DOHH2 (cell line): ENCODE measurements around the gene EIPR1.
"Not testable (repeated sequence)": the region's sequence is repeated elsewhere in the genome, so short reads cannot be mapped to it uniquely, and the experiment has no call there.

Experiments
- H3F3A ChIP-seq: fragments of 200-600 bp; sonication (generic), shearing (Covaris generic); 2 replicates; pipeline ENCODE4 v1.6.0; 2016; ENCODE audit warnings: antibody characterized with exemption, mild to moderate bottlenecking; ENCODE audit not compliant: control insufficient read depth, insufficient read depth
- H3K27ac ChIP-seq: fragments of 200-600 bp; sonication (generic); 2 replicates; pipeline ENCODE4 v1.5.1; 2014; ENCODE audit warnings: low read depth, mild to moderate bottlenecking, low read length, moderate library complexity
- H3K27me3 ChIP-seq: fragments of 200-600 bp; sonication (generic); 2 replicates; pipeline ENCODE4 v1.6.1; 2014; ENCODE audit warnings: mild to moderate bottlenecking, low read length, mixed read lengths; ENCODE audit not compliant: control insufficient read depth
- H3K36me3 ChIP-seq: fragments of 200-600 bp; sonication (generic); 2 replicates; pipeline ENCODE4 v1.6.1; 2014; ENCODE audit warnings: mild to moderate bottlenecking, low read length, moderate library complexity, mixed read lengths; ENCODE audit not compliant: control insufficient read depth
- H3K4me1 ChIP-seq: fragments of 200-600 bp; sonication (generic); 2 replicates; pipeline ENCODE4 v1.6.1; 2014; ENCODE audit warnings: mild to moderate bottlenecking, low read length, mixed read lengths; ENCODE audit not compliant: control insufficient read depth
- H3K4me2 ChIP-seq: fragments of 200-600 bp; sonication (generic); 2 replicates; pipeline ENCODE4 v1.6.0; 2014; ENCODE audit warnings: mild to moderate bottlenecking, low read length, moderate library complexity
- H3K4me3 ChIP-seq: fragments of 200-600 bp; sonication (generic); 2 replicates; pipeline ENCODE4 v1.5.1; 2014; ENCODE audit warnings: mild to moderate bottlenecking, low read length, mixed read lengths
- H3K79me2 ChIP-seq: fragments of 200-600 bp; sonication (generic); 2 replicates; pipeline ENCODE4 v1.6.1; 2014; ENCODE audit warnings: mild to moderate bottlenecking, low read length, mixed read lengths; ENCODE audit not compliant: control insufficient read depth
- H3K9me2 ChIP-seq: fragments of 200-600 bp; sonication (generic); replicated peaks from 2 replicates; pipeline ENCODE4 v1.6.1; 2014; ENCODE audit warnings: mild to moderate bottlenecking, low read length, mixed read lengths; ENCODE audit not compliant: control insufficient read depth
- H3K9me3 ChIP-seq: fragments of 200-600 bp; sonication (generic); 2 replicates; pipeline ENCODE4 v1.6.1; 2014; ENCODE audit warnings: antibody characterized with exemption, low read length, mixed read lengths; ENCODE audit not compliant: control insufficient read depth, insufficient read depth
- H4K20me1 ChIP-seq: fragments of 200-600 bp; sonication (generic); 2 replicates; pipeline ENCODE4 v1.6.0; 2014; ENCODE audit warnings: low read depth, mild to moderate bottlenecking, antibody characterized with exemption, low read length, moderate library complexity; ENCODE audit not compliant: control insufficient read depth, insufficient read depth
- CTCF ChIP-seq: fragments of 200-600 bp; sonication (generic); IDR thresholded peaks from one replicate; pipeline ENCODE4 v1.5.1; 2014; ENCODE audit warnings: antibody characterized with exemption, mild to moderate bottlenecking, low read depth, low read length; ENCODE audit not compliant: poor library complexity, severe bottlenecking
- EZH2phosphoT487 ChIP-seq: fragments of 200-600 bp; sonication (generic); IDR thresholded peaks from 2 replicates; pipeline ENCODE4 v1.6.1; 2017; ENCODE audit warnings: borderline replicate concordance, mild to moderate bottlenecking, antibody characterized with exemption, low read length, moderate library complexity, mixed read lengths

EIPR1 gene

GRCh38 chr2:3288470-3289170, 89.0 kb downstream of the EIPR1 start:
- H3K79me2 ChIP-seq: peaks cover 33% of the 10 kb centered on the region
- H3K9me2 ChIP-seq: no peaks in the 10 kb centered on the region
- no peaks in the 10 kb centered on the region for H3K4me1 ChIP-seq
- no peaks in the 10 kb centered on the region for H3K27me3 ChIP-seq
- H3K4me2 ChIP-seq: no peak overlapping the region
- TF ChIP-seq EZH2phosphoT487 (no peak), CTCF (no peak)
- peaks cover 14% of the 10 kb centered on the region; the same call in 1 of the 2 replicates for H3K9me3 ChIP-seq
- no peaks in the 10 kb centered on the region for H4K20me1 ChIP-seq
- no peak overlapping the region for H3K4me3 ChIP-seq
- H3K27ac ChIP-seq: no peak overlapping the region
- H3F3A ChIP-seq: no peaks in the 10 kb centered on the region
- no peaks in the 10 kb centered on the region for H3K36me3 ChIP-seq

- Histone ChIP-seq H3F3A (no peaks in the 10 kb centered on the region), H3K36me3 (no peaks in the 10 kb centered on the region), H3K79me2 (peaks cover 33% of the 10 kb centered on the region), H3K9me3 (peaks cover 14% of the 10 kb centered on the region; the same call in 1 of the 2 replicates), H3K4me2 (no peak overlapping the region), H3K9me2 (no peaks in the 10 kb centered on the region), H3K4me3 (no peak overlapping the region), H3K27me3 (no peaks in the 10 kb centered on the region), H3K4me1 (no peaks in the 10 kb centered on the region), H4K20me1 (no peaks in the 10 kb centered on the region), H3K27ac (no peak overlapping the region)
- TF ChIP-seq EZH2phosphoT487: no peak
- no peak for TF ChIP-seq CTCF
Observed at GRCh38 chr2:3287896-3288295, 89.7 kb downstream of the EIPR1 start.

GRCh38 chr2:3286646-3287036, 91.0 kb downstream of the EIPR1 start:
- H3F3A ChIP-seq, H3K4me1 ChIP-seq, H3K4me3 ChIP-seq, H3K4me2 ChIP-seq, H3K36me3 ChIP-seq, H3K27ac ChIP-seq, H3K9me2 ChIP-seq, H3K27me3 ChIP-seq, H4K20me1 ChIP-seq: not testable (repeated sequence)
- H3K9me3 ChIP-seq: peaks cover 14% of the 10 kb centered on the region; the same call in 1 of the 2 replicates
- H3K79me2 ChIP-seq: peaks cover 25% of the 10 kb centered on the region

GRCh38 chr2:3285901-3286645, 91.5 kb downstream of the EIPR1 start:
- Histone ChIP-seq H3K27me3 (no peaks in the 10 kb centered on the region), H3K4me3 (no peak overlapping the region), H3K4me2 (no peak overlapping the region), H4K20me1 (no peaks in the 10 kb centered on the region), H3K79me2 (peaks cover 25% of the 10 kb centered on the region), H3K9me2 (no peaks in the 10 kb centered on the region), H3K36me3 (no peaks in the 10 kb centered on the region), H3F3A (no peaks in the 10 kb centered on the region), H3K4me1 (no peaks in the 10 kb centered on the region), H3K27ac (no peak overlapping the region), H3K9me3 (peaks cover 14% of the 10 kb centered on the region; the same call in 1 of the 2 replicates)
- TF ChIP-seq EZH2phosphoT487: no peak
- TF ChIP-seq CTCF: no peak
